GM20431 (cell line): Measurements from ENCODE around the gene TRIP13.
"Not testable (repeated sequence)": the region's sequence is repeated elsewhere in the genome, so short reads cannot be mapped to it uniquely, and the experiment has no call there.

Experiments
- in situ Hi-C: fragments of 300-500 bp; cut with MseI, MboI; formaldehyde crosslinking; loops from one replicate; pipeline ENCODE4 v1.15.0; 2020; ENCODE audit warnings: low sequenced_read_pairs; ENCODE audit not compliant: unreplicated experiment

TRIP13 gene

GRCh38 chr5:889075-889710 is 3.5 kb upstream of the TRIP13 start:
- in situ Hi-C loops = no loop called here

GRCh38 chr5:891117-891836 is 1.4 kb upstream of the TRIP13 start:
- in situ Hi-C loops = no loop called here

GRCh38 chr5:891837-892393 is 769 bp upstream of the TRIP13 start:
- in situ Hi-C loops = no loop called here

GRCh38 chr5:893137-893506 is 438 bp downstream of the TRIP13 start:
- in situ Hi-C loops = no loop called here

- in situ Hi-C loops = no loop called here
Observed at GRCh38 chr5:893711-894110, 1.0 kb downstream of the TRIP13 start.

GRCh38 chr5:900781-901180 is 8.1 kb downstream of the TRIP13 start:
- in situ Hi-C loops = no loop called here

- in situ Hi-C loops = no loop called here
Observed at GRCh38 chr5:902129-902916, 9.6 kb downstream of the TRIP13 start.

GRCh38 chr5:903756-904096 is 11.0 kb downstream of the TRIP13 start:
- in situ Hi-C loops = no loop called here

- in situ Hi-C loops = no loop called here
Observed at GRCh38 chr5:905139-905642, 12.5 kb downstream of the TRIP13 start.

GRCh38 chr5:907366-907910 is 14.8 kb downstream of the TRIP13 start:
- in situ Hi-C loops = no loop called here

- in situ Hi-C loops = no loop called here
Observed at GRCh38 chr5:908172-908571, 15.5 kb downstream of the TRIP13 start.

GRCh38 chr5:909086-909485 is 16.4 kb downstream of the TRIP13 start:
- in situ Hi-C loops = no loop called here

GRCh38 chr5:909994-910768 is 17.5 kb downstream of the TRIP13 start:
- in situ Hi-C loops = no loop called here

- in situ Hi-C loops = no loop called here
Observed at GRCh38 chr5:910769-911160, 18.1 kb downstream of the TRIP13 start.

GRCh38 chr5:911601-912000 is 18.9 kb downstream of the TRIP13 start:
- in situ Hi-C loops = no loop called here

GRCh38 chr5:912280-913091 is 19.8 kb downstream of the TRIP13 start:
- in situ Hi-C loops = no loop called here

- in situ Hi-C loops = no loop called here
Observed at GRCh38 chr5:914174-914573, 21.5 kb downstream of the TRIP13 start.

GRCh38 chr5:914612-915011 is 21.9 kb downstream of the TRIP13 start:
- in situ Hi-C loops = no loop called here

- in situ Hi-C loops = not testable (repeated sequence)
Observed at GRCh38 chr5:915346-915745, 22.7 kb downstream of the TRIP13 start.
